Stimulated activated CD8-positive, alpha-beta memory T cell treated with anti-CD3 and anti-CD28 coated beads, Interleukin-7, amount 100 ng/mL, for 1 hour (primary cell): ENCODE results near the gene NPIPA7.
"Not testable (repeated sequence)": the region's sequence is repeated elsewhere in the genome, so short reads cannot be mapped to it uniquely, and the experiment has no call there.

Source experiments
- DNase-seq, 2 donors: peaks; one replicate each; pipeline ENCODE4 v3.0.0-alpha.2; 2020; ENCODE audit warnings: low read depth in 2 of 2

NPIPA7 gene

GRCh38 chr16:16417914-16418544, 39.1 kb downstream of the NPIPA7 start:
- DNase-seq = not testable (repeated sequence)

- not testable (repeated sequence) for DNase-seq
Observed at GRCh38 chr16:16420515-16420914, 41.6 kb downstream of the NPIPA7 start.

GRCh38 chr16:16425146-16425545, 46.2 kb downstream of the NPIPA7 start:
- DNase-seq = not testable (repeated sequence)

- not testable (repeated sequence) for DNase-seq
Observed at GRCh38 chr16:16431135-16431534, 52.2 kb downstream of the NPIPA7 start.

GRCh38 chr16:16434711-16435110, 55.8 kb downstream of the NPIPA7 start:
- DNase-seq = not testable (repeated sequence)

GRCh38 chr16:16441401-16441800, 62.5 kb downstream of the NPIPA7 start:
- not testable (repeated sequence) for DNase-seq
